NCI-H748 (cell line): ENCODE data around the gene CFDP1.
A peak's percentile ranks its signal among the peaks of the same experiment; 100 is the strongest.

ENCODE experiments used
- DNase-seq: peaks from one replicate; lab custom pipeline; 2025; ENCODE audit not compliant: unreplicated experiment; lab: John Stamatoyannopoulos, UW

Gene CFDP1

GRCh38 chr16:75415169-75415905, 18.0 kb downstream of the CFDP1 start:
- no peak for DNase-seq

- DNase-seq = no peak
These were observed 19.4 kb downstream of the CFDP1 start for GRCh38 chr16:75413951-75414350.

DNA sequence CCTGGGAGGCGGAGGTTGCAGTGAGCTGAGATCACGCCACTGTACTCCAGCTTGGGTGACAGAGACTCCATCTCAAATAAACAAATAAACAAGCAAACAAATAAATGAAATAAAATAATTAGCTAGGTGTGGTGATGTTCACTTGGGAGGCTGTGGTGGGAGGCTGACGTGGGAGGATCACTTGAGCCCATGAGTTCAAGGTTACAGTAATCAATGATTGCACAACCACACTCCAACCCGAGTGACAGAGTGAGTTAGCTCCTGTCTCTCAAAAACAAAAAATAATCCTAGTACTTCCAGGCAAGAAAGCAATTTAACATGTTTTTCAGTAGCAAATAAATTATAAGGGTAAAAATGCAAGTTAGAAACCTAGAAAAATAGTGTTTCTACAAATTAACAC, 26.4 kb downstream of the CFDP1 start:
- no peak for DNase-seq

- DNase-seq = peak; percentile 13
These were observed 30.4 kb downstream of the CFDP1 start for GRCh38 chr16:75402821-75403475.

- DNase-seq = no peak
These were observed 31.0 kb downstream of the CFDP1 start for GRCh38 chr16:75402159-75402820.

DNA sequence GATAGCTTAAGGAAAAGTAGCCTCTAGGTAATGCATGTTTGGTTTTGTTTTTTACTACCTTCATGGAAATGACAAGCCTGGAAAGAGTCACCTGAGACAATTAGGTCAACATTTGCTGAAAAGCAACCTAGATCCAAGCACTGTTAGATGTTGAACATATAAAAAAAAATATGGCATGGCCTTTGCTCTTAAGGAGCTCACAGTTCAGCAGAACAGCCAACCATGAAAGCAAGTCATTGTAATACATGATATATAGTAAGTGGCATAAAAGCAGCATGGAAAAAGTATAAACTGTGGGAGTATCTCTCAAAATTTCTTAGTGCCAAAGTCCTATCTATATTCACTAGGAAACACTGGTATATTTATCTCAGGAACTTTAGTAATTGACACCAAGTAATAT, 31.6 kb downstream of the CFDP1 start:
- no peak for DNase-seq

GRCh38 chr16:75398333-75398732, 35.0 kb downstream of the CFDP1 start:
- DNase-seq = no peak

GRCh38 chr16:75394941-75395340, 38.4 kb downstream of the CFDP1 start:
- no peak for DNase-seq

- DNase-seq = no peak
These were observed 40.4 kb downstream of the CFDP1 start for GRCh38 chr16:75392906-75393305.

GRCh38 chr16:75390926-75391653, 42.2 kb downstream of the CFDP1 start:
- no peak for DNase-seq

DNA sequence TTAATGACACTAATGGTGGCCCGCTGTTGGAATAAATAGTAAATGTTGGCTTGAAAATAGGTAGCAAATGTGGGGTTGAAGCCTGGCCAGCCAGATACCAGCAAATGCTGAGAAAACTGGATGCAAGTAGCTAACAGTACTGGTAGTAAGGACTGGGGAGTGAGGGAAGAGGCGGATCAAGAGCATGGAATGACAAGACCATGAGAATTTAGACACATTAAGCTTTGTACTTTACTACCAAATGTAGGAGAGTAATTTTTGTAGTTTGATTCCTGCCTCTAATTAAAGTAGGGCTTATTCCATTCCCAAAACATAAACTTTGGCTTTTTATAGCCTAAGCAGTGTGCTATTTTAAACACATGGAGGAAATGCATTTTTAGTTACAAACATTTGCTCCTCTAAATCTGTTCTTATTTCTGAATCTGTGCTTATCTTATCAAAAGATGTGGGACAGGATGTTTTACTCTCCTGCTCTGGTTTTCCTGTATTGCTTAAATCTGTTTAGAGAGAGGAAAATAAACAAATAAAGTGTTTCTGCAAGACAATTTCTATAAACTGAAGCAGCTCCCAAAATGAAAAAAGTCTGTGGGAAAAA, 44.1 kb downstream of the CFDP1 start:
- DNase-seq = no peak

- no peak for DNase-seq
These were observed 45.4 kb downstream of the CFDP1 start for GRCh38 chr16:75387951-75388350.

DNA sequence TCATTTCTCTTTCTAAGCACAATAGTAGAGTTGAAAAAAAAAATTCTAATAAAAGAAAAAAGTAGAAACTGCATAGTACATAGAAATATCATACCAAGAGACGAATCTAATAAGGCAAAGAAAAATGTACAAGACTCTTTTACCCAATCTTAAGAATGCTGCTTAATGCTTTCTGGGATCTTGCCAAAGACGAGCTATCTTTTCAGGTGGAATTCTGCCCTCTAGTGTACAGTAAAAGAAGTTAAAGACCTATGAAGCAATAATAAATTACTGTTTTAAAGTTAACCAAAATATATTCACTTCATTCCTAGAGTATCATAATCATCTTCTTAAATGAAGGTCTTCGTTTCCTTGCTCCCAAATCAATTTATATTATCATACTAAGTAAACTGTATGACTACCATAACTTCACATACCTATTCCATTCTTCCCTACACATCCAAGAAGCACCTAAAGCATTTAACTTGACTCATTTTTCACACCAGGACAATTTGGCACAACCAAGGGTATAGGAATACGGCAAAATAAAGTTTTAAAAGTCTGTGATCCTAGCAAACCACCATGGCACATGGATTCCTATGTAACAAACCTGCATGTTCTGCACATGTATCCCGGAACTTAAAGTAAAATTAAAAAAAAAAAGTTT, 47.7 kb downstream of the CFDP1 start:
- DNase-seq = peak; percentile 37

GRCh38 chr16:75383141-75383540, 50.2 kb downstream of the CFDP1 start:
- DNase-seq = no peak

DNA sequence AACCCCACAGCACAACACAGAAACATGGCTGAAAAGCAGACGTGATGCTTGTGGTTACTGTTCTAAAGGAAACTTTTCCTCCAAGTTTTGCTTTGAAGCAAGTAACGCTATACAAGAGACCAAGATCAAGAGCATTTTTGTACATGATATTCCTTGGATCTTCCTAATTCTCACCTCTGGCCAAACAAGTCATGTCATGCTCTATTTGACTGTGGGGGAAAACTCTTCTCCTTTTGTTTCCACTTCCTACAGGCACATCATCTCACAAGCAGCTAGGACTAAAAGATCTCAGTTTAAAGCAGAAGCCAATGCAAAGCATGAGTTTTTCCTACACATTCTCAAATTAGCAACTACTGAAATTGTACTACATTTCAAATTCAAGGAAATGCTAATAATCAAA, 50.7 kb downstream of the CFDP1 start:
- no peak for DNase-seq

- DNase-seq = no peak
These were observed 52.4 kb downstream of the CFDP1 start for GRCh38 chr16:75380870-75381269.

DNA sequence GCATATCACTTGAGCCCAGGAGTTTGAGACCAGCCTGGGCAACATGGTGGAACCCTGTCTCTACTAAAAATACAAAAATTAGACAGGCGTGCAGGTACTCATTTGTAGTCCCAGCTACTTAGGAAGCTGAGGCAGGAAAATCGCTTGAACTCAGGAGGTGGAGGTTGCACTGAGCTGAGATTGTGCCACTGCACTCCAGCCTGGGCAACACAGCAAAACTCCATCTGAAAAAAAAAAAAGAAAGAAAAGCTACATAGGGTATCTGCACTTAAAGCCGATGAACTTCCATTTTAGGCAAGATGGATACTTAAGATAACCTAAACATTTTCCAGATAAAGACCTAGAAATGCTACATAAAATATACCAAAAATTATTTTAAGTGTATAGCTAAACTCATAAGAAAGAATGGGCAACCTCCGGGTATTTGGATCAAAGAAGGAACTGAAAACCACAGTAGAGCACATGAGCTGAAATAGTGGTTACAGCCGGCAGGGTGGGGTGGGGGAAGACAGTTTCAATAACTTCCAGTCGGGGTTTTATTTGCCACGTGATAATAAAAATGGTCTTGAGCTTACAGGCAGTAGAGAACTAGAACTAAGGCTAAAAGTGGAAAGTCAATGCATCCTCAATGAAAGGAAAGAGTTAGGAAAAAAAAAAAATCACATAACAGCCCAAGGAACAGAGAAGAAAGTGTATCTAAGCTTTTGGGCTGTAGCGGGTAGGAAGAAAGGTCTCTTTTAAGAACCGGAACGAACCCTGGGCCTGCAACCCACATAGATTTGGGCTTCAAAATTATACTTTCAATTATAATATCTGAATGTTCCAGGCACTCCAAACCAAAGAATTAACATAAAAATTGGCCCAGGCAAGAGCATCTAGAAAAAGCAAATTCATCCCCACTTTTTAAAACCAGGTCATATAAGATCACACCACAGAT, 53.1 kb downstream of the CFDP1 start:
- no peak for DNase-seq

DNA sequence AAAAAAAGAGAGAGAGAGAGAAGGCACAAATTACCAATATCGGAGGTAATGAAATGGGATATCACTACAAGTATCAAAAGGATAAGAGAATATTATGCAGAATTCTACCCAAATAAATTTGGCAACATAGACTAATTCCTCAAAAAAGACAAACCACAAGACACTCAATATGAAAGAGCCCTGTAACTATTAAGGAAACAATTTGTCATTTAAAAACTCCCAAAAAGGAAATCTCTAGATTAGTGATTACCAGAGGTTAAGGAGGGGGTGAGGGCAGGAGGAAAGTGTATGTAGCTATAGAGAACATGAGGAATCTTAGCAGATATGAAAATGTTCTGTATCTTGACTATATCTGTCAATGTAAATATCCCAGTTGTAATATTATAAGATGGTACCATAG, 54.0 kb downstream of the CFDP1 start:
- DNase-seq = no peak

DNA sequence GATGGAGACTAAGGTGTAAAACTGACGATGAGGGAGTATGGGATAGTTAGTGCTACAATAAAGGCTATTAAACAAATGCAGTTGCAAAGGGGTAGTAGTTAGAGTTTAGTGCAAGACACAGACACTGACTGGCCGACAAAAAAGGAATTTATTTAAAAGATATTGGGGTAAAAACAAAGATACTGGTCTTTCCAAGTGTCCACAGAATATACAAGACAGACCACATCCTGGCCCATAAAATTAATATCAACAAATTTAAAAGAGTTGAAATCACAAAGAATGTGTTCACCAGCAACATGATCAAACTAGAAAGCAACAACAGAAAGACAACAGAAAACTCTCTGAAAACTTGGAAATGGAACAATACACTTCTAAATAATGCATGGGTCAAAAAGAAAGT, 54.7 kb downstream of the CFDP1 start:
- no peak for DNase-seq
